Endothelial cell of umbilical vein (primary cell): Measurements from ENCODE around the gene BABAM2. TPM values are rescaled to one million over a fixed set of nuclear protein-coding genes. Genes with fewer than 3 reads are reported as not detected.

ENCODE experiments used
- BruUV-seq: library from RNA; stranded (reverse); fragments of 400-500 nt; replicated peaks from 2 replicates; lab custom pipeline; 2021; lab: Mats Ljungman, UMichigan
- CTCF ChIA-PET: fragments of 300-600, 350-600 bp; sonication (Branson Sonifier 250); formaldehyde crosslinking; loops from one replicate; lab custom pipeline; 2021; ENCODE audit warnings: antibody characterized with exemption, inconsistent platforms; lab: Charles Lee
- POLR2A ChIA-PET: fragments of 300-600, 350-600 bp; sonication (Branson Sonifier 250); formaldehyde crosslinking; loops from one replicate; lab custom pipeline; 2021; ENCODE audit warnings: antibody characterized with exemption, inconsistent platforms; lab: Charles Lee
- DNase-seq: peaks from one replicate; pipeline ENCODE4 v3.0.0-alpha.2; 2011; ENCODE audit warnings: low read depth, low spot score
- FAIRE-seq: peaks from 2 replicates; lab custom pipeline; 2011; peaks lifted over from hg19 to GRCh38; lab: Jason Lieb, UNC
- H2AFZ ChIP-seq: 2 replicates; pipeline ENCODE4 v1.6.0; 2012; ENCODE audit warnings: low read depth, low read length, control low read depth, inconsistent platforms
- H3K27ac ChIP-seq: 2 replicates; pipeline ENCODE4 v1.5.1; 2011; ENCODE audit warnings: low read depth, mild to moderate bottlenecking, control low read depth, low read length, moderate library complexity; ENCODE audit not compliant: insufficient read depth
- H3K27me3 ChIP-seq, 2 experiments: 2 replicates each; pipeline versions ENCODE4 v1.6.0 to v1.6.1; 2011; ENCODE audit warnings: low read length in 2 of 2, mixed read lengths in 1 of 2; ENCODE audit not compliant: control insufficient read depth in 2 of 2, insufficient read depth in 2 of 2
- H3K36me3 ChIP-seq, 2 experiments: 2 replicates in 1 of 2; 3 replicates in 1 of 2; pipeline ENCODE4 v1.5.1; 2011; ENCODE audit warnings: low read length in 2 of 2, mild to moderate bottlenecking in 1 of 2, moderate library complexity in 1 of 2; ENCODE audit not compliant: control insufficient read depth in 2 of 2, insufficient read depth in 2 of 2; ENCODE audit errors: extremely low read depth in 1 of 2
- H3K4me1 ChIP-seq: 3 replicates; pipeline ENCODE4 v1.5.1; 2011; ENCODE audit warnings: mild to moderate bottlenecking, low read length; ENCODE audit not compliant: control insufficient read depth, insufficient read depth; ENCODE audit errors: extremely low read depth
- H3K4me2 ChIP-seq: 2 replicates; pipeline ENCODE4 v1.6.1; 2011; ENCODE audit warnings: low read length, control low read depth, mixed read lengths; ENCODE audit not compliant: insufficient read depth
- H3K4me3 ChIP-seq, 3 experiments: fragments of 200-600 bp in 1 of 3; sonication (generic), shearing (Covaris generic) in 1 of 3; replicated peaks in 1 of 3; 2 replicates each; pipeline ENCODE4 v1.5.1; 2011 to 2016; ENCODE audit warnings: control low read depth in 3 of 3, low read length in 3 of 3, mild to moderate bottlenecking in 2 of 3, inconsistent platforms in 1 of 3, low read depth in 1 of 3, moderate library complexity in 1 of 3; ENCODE audit not compliant: insufficient read depth in 1 of 3
- H3K79me2 ChIP-seq: 2 replicates; pipeline ENCODE4 v1.6.0; 2012; ENCODE audit warnings: low read length, inconsistent platforms; ENCODE audit not compliant: control insufficient read depth, insufficient read depth
- H3K9ac ChIP-seq: replicated peaks from 2 replicates; pipeline ENCODE3; 2011; ENCODE audit warnings: low read length, control low read depth; ENCODE audit not compliant: insufficient read depth; ENCODE audit errors: extremely low read depth
- H3K9me1 ChIP-seq: replicated peaks from 3 replicates; pipeline ENCODE4 v1.6.0; 2011; ENCODE audit warnings: mild to moderate bottlenecking, low read length; ENCODE audit not compliant: control insufficient read depth, insufficient read depth; ENCODE audit errors: extremely low read depth
- H3K9me3 ChIP-seq: replicated peaks from 2 replicates; pipeline ENCODE4 v1.5.1; 2012; ENCODE audit warnings: low read length, inconsistent platforms; ENCODE audit not compliant: control insufficient read depth, insufficient read depth
- H4K20me1 ChIP-seq: replicated peaks from 2 replicates; pipeline ENCODE3; 2011; ENCODE audit warnings: mild to moderate bottlenecking, low read length; ENCODE audit not compliant: control insufficient read depth, insufficient read depth; ENCODE audit errors: extremely low read depth
- EZH2 ChIP-seq: IDR thresholded peaks from 2 replicates; pipeline ENCODE4 v1.6.1; 2012; ENCODE audit warnings: borderline replicate concordance, low read depth, mild to moderate bottlenecking, moderate library complexity, low read length, inconsistent platforms; ENCODE audit not compliant: severe bottlenecking
- FOS ChIP-seq: IDR thresholded peaks from 2 replicates; pipeline ENCODE4 v1.6.1; 2011; ENCODE audit warnings: mild to moderate bottlenecking, low read length, moderate library complexity, borderline replicate concordance; ENCODE audit not compliant: insufficient read depth
- GATA2 ChIP-seq: IDR thresholded peaks from 2 replicates; pipeline ENCODE4 v1.7.0; 2011; ENCODE audit warnings: low read depth, mild to moderate bottlenecking, moderate library complexity, mixed read lengths, low read length; ENCODE audit not compliant: insufficient read length, insufficient read depth
- JUN ChIP-seq: IDR thresholded peaks from 2 replicates; pipeline ENCODE4 v1.6.1; 2011; ENCODE audit warnings: borderline replicate concordance, low read depth; ENCODE audit not compliant: insufficient read length, insufficient read depth
- MYC ChIP-seq: IDR thresholded peaks from one replicate; pipeline ENCODE4 v1.6.1; 2011; ENCODE audit warnings: mild to moderate bottlenecking, low read depth, low read length
- dilution Hi-C: fragments of 300-500 bp; cut with MboI; formaldehyde crosslinking; loops from one replicate; pipeline ENCODE4 v1.15.0; 2019; ENCODE audit warnings: low sequenced_read_pairs; ENCODE audit not compliant: extremely low pct_ligation_motif_present
- intact Hi-C: fragments of 100-400 bp; cut with micrococcal nuclease; formaldehyde crosslinking; loops from one replicate; pipeline ENCODE4 v1.10.0; 2022
- polyA plus RNA-seq, 4 experiments: library from polyadenylated mRNA; depleted of rRNA in 3 of 4; stranded (reverse) in 3 of 4; unstranded in 1 of 4; fragments of >200 nt; gene quantifications; 2 replicates each; pipeline versions ENCODE4 v1.2.1 to v1.2.3, GENCODE V29; 2011 to 2012; ENCODE audit warnings: missing spikeins in 1 of 4
- total RNA-seq: library from RNA; stranded (reverse); gene quantifications from 2 replicates; pipeline ENCODE4 v1.2.3, GENCODE V29; 2021

BABAM2 gene
- total and polyA plus RNA-seq, 2 donors (not counting 3 experiments of a cell fraction or from before 2014, with no cell fraction given), result 19.9 to 27.6 TPM

DNA sequence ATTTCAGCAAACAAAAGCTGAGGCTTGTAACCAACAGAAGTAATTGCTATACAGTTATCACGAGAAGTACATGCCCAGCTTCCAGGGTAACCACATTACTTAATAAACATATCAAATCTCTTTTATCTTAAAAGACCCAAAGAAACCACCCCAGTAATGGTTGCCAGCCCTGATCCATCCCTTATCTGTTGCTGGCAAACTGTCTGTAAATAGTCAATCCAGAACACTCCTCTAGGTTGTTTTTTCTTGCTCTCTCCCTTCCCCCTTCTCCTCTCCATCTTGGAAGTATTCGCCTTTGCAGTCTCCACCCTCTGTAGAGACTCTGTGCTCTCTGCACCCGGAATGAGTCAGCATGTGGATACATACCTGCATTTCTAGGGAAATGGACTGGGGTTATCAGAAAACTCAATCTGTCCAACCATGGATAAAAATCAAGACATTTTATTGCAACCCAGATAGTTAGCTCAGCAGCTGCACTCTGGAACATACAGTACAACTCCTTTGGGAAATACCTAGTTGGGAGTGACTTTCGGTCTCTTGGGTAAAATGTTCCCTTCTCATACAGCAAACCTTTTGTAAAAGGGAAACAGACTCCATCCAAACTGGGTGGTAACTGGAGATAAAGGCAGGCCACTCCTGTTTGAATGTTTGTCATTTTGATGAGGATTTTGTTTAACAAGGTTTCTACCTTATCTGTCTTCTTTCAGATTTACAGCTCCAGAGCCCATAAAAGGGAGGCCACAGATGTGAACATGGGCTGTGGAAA lies 378.7 kb downstream of the BABAM2 start:
- H3K9me3 ChIP-seq, result no peaks in the 10 kb centered on the region
- peak overlapping the region; percentile 37 for H3K4me2 ChIP-seq
- no peaks in the 10 kb centered on the region for H4K20me1 ChIP-seq
- FAIRE-seq (peak; percentile 44), DNase-seq (peak; percentile 25)
- H3K9ac ChIP-seq, result no peak overlapping the region
- no peak overlapping the region for H3K4me3 ChIP-seq
- no peaks in the 10 kb centered on the region for H3K9me1 ChIP-seq
- peaks cover 8% of the 10 kb centered on the region for H3K4me1 ChIP-seq
- intact Hi-C loops, result no loop called here
- no peaks in the 10 kb centered on the region for H3K27me3 ChIP-seq
- peak overlapping the region; percentile 44 for H2AFZ ChIP-seq
- ChIA-PET CTCF (interaction anchor here (1.0 kb wide), 1 partner anchor 56 kb away, joined by 4 read pairs; no protein-coding TSS in a partner anchor), POLR2A (no interaction called here)
- H3K27ac ChIP-seq, result no peak overlapping the region
- no peaks in the 10 kb centered on the region for H3K79me2 ChIP-seq
- dilution Hi-C loops, result no loop called here
- TF ChIP-seq EZH2, result no peak
- peak; percentile 71 for TF ChIP-seq GATA2
- peak; percentile 4 for TF ChIP-seq FOS
- no TSS peak for BruUV-seq
- no peaks in the 10 kb centered on the region for H3K36me3 ChIP-seq

- no peaks in the 10 kb centered on the region for H3K9me3 ChIP-seq
- no TSS peak for BruUV-seq
- no peaks in the 10 kb centered on the region for H3K9me1 ChIP-seq
- FAIRE-seq (no peak), DNase-seq (no peak)
- dilution Hi-C loops (no loop called here), intact Hi-C loops (loop anchor here (5.0 to 10.0 kb wide), 2 partner anchors 496 to 568 kb away; partner anchors contain the start of gene MRPL33)
- H3K4me2 ChIP-seq, result no peak overlapping the region
- POLR2A ChIA-PET, result interaction anchor here (0.7 kb wide), 1 partner anchor 77 kb away, joined by 4 read pairs; no protein-coding TSS in a partner anchor
- H3K79me2 ChIP-seq, result no peaks in the 10 kb centered on the region
- no peak overlapping the region for H3K4me3 ChIP-seq
- no peaks in the 10 kb centered on the region for H3K27me3 ChIP-seq
- no peaks in the 10 kb centered on the region for H3K36me3 ChIP-seq
- CTCF ChIA-PET, result interaction anchor here (1.0 kb wide), 1 partner anchor 21 kb away, joined by 3 read pairs; no protein-coding TSS in a partner anchor
- TF ChIP-seq JUN (no peak), MYC (no peak), GATA2 (no peak)
- H2AFZ ChIP-seq, result no peak overlapping the region
- no peaks in the 10 kb centered on the region for H4K20me1 ChIP-seq
- peaks cover 22% of the 10 kb centered on the region for H3K4me1 ChIP-seq
- H3K9ac ChIP-seq, result no peak overlapping the region
- H3K27ac ChIP-seq, result no peak overlapping the region
These were observed 380.1 kb downstream of the BABAM2 start for GRCh38 chr2:28270456-28271152.
